NCI-H128 (cell line): ENCODE measurements around the gene FBXL7.

ENCODE experiments used
- DNase-seq: peaks from one replicate; lab custom pipeline; 2025; ENCODE audit not compliant: unreplicated experiment; lab: John Stamatoyannopoulos, UW

FBXL7 gene

DNA sequence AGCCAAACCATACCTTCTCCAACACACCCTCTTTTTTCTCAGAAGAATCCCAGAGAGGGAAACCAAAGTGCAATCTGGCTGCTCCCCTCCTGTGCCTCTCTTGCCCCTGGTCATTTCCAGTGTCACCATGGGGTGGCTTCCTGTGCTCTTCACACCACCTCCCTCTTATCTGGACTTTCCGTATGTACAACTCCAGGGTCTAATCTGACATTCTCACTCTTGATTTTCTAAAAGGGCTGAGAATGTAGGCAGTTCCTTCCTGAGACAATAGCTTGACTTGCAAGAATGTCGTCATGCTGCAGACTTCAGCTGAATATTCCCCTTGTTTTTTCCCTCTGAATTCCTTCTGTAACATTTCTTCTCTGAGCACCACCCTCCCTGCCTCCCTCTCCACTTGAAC lies 110.2 kb downstream of the FBXL7 start:
- no peak for DNase-seq

DNA sequence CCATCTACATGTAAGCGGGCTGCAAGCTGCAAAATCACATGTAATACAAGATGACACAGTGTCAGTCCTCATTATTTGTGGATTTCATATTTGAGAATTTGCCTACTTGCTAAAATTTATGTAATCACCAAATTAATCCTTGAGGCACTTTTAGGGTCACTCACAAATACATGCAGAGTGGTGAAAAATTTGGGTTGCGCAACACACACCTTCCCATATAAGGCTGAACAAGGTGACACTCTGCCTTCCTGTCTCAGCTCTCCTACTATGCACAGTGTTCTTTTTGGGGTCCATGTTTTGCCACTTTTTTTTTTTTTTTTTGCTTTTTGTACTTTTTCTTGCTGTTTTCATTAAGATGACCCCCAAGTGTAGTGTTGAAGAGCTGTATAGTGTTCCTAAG lies 111.0 kb downstream of the FBXL7 start:
- no peak for DNase-seq

DNA sequence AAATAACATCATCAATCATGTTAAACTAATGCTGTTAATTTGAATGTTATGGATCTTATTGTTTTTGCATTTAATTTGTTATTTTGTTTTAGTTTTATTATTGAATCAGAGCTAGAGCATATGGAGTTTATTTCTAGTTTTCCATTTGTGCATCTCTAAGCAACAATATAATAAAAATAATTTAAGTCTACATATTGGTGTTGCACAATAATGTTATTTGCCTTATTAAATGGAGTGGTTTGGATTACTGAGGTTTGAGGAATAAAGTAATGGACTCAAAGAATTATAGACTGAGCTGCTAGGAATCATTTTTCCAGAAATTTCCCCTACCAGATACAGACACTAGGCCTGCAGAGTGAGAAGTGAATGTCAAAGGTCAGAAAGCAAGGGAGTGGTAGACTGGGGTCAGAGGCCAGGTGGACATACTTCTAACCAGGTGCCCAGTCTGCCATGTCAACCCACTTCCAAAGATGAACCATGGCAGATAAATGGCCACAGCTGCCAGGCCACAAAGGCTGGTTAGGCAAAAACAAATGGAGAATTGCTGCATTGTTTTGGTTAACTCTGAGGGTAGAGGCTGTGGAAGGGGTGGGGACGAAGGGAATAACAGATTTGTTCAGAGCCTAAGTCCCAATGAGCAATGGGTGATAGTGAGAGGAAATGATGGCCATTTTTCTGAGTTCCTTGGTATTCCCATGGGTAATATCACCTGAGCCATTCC lies 113.1 kb downstream of the FBXL7 start:
- no peak for DNase-seq

DNA sequence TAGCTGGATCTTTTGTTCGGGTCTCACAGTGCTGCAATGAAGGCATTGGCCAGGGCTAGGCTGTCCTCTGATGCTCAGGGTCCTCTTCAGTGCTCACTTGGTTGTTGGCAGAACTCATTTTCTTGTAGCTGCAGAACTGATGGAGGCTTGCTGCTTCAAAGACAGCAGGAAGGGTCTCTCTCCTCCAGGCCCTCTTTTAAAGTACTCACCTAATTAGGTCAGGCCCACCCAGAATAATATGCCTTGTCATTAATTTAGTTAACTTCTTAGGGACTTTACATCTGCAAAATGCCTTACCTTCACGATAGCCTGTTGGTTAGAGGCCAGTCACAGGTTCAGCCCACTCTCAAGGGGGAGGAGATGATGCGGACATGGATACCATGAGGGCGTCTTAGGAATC lies 114.7 kb downstream of the FBXL7 start:
- DNase-seq: no peak

DNA sequence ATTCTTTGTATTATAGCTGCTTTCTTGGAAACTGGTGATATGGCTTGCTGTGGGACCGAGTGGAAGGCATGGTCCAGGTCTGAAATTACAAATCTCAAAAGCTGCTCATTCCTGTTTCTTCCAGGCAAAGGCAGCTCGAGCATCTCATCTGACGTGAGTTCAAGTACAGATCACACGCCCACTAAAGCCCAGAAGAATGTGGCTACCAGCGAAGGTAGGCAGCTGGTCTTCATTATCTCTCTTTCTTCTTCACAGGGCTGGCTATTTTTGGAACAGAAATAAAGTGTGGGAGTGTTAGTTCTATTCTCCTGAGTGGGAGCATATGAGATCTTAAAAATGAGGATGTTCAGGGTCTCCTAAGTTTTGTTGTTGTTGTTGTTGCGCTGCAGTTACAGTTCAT lies 115.9 kb downstream of the FBXL7 start:
- DNase-seq: no peak

DNA sequence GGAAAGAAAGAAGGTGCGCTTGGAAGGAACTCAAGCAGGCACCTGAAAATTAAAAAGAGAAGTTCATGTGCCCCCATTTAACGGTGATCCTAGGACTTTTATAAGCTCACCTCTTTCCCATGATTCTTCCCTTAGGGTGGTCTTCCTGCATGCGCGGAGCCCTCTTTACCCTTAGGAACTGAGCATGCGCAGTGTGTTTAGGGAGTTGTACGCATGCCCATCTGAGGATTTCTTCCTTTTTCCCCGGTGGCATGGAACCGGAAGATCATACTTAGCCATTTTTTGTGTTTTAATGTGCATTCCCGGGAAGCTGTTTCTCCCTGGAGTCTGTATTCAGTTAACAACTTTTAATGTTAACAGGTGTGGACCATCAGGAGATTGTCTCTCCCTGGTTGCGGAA lies 119.0 kb downstream of the FBXL7 start:
- no peak for DNase-seq

DNA sequence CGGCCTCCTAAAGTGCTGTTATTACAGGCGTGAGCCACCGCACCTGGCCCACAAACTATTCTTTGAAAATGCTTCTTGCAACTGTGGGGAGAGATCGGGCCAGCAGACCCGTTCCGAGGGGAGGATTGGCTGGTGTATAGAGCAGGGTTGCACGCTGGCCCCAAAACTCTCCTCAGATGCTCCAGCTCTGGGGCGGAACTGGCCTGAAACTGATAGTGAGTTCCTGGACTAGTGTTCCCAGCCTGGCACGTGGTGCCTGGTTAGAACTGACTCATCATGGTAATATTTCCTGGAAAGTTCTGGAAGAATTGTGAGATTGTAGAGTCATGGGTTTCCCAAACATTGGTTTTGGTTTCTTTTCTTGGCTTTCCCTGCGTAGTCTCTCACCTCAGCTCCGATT lies 120.5 kb downstream of the FBXL7 start:
- no peak for DNase-seq

DNA sequence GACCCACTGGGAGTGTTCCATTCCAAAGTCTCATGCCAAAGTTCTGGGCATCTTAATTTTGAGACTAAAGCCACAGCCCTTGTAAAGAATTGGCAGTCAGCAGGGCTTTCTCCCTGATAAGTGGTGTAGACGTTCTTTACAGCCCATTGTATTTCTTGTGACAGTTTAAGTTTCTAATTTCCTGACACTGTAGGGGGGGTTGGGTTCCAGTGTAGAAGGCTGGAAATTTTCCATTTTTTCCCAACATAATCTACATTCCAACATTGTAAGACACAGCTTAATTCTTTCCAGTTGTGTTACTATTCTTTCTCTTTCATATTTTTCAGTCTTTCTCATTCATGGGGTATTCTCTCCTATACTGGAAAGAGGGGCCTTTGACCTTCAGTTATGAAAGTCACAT lies 121.1 kb downstream of the FBXL7 start:
- DNase-seq: no peak

DNA sequence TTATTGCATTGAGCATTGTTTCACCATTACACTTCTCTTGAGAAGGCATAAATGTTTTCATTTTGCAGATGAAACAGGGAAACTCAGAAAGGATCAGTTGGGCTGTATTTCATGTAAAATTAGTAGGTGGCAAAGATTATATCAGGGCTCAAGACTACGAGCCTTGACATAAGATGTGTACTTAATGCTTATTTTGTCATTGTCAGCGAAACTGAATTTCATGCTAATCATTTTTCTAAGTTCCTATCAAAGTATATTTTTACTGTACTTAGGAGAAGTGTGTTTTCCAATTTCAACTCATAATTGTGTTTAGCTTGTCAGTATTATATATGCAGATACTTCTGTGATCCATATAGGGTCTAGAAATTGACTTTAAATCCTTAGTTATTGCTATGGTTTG lies 123.8 kb downstream of the FBXL7 start:
- DNase-seq: no peak

DNA sequence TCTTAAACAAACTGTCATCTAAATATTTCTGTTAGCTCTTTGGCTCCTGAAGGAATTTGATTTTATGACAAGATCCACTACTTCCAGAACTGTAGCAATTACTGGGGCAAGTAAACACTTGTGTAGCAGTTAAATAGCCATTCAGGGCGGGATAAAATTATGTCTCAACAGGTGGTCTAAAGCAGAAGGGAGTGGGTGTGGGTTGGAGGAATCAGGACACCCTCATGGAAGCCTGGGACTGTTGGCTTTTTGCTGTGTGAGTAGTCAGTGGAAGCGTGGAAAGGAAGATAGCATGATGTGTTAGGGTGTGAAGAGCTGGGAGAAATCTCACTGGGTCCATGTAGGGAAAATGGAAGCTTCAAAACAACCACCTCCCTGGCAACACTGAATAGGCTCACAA lies 127.1 kb downstream of the FBXL7 start:
- no peak for DNase-seq

DNA sequence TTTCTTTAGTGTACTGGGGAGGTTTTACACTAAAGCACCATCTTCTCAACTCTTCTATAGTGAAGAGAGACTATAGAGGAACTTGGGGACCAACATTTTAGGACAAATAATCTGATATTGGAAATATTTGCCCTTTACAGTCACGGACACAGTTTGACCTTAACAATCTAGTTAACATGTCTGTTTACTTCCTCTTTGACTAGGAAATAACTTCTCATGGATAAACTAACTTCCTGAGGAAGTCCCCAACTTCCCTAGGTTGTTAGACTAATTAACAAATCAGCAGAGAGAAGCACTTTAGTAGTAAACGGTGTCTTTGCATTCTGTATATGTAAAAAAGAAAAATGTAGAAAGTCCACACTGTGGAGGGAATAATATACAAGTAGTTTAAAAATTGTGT lies 127.7 kb downstream of the FBXL7 start:
- no peak for DNase-seq

DNA sequence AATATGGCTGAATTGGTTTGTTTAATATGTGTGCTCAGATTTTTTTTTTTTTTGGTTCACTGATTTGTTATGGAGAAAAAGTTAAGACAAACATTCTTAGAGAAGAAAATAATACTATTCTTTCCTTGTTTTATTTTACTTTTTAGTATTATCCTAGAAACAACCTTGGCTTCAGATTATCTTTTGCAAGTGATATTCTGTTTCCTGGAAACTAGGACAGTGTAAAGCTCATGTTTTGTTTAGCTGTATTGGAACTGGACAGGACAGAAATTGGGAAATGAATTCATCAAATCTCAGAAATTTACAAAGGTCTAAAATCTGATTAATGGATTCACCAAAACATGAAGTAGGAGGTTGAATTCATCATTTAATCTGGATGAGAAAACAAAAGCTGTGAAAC lies 130.5 kb downstream of the FBXL7 start:
- DNase-seq: no peak

DNA sequence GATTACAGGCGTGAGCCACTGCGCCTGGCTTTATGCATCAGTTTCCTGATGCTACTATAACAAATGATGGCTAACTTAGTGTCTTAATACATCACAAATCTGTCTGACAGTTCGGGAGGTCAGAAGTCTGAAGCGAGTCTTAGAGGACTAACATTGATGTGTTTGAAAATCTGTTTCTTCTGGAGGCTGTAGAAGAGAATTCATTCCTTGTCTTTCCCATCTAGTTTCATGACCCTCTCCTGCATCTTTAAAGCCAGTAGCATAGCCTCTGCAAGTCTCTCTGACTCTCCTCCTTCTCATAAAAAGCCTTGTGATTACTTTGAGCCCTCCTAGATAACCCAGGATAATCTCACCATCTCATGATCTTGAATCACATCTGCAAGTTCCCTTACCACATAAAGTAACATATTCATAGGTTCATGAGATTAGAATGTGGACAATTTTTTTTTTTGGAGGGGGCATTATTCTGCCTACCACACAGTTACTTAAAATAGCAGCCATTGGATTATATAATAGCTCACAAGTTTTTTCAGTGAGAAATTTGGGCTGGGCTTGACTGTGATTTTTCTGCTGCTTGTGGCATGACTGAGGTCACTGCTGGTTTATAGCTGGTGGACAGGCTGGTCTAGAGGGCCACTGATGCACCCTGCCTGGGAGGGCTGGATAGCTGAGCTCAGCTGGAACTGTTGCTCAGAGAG lies 134.8 kb downstream of the FBXL7 start:
- no peak for DNase-seq

DNA sequence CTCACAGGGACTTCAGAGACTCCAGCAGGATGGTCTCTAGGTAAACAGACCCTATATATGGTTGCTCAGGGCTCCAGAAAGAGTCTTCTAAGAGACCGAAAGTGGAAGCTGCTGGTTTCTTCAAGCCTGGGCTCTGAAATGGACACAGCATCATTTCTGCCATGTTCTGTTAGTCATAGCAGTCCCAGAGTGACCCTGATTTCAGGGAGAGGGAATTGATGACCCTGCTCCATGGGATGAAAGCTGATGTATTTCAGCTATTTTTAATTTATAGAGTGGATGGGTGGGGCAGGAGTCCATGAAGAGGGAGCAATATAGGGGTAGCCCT lies 135.3 kb downstream of the FBXL7 start:
- DNase-seq: no peak

DNA sequence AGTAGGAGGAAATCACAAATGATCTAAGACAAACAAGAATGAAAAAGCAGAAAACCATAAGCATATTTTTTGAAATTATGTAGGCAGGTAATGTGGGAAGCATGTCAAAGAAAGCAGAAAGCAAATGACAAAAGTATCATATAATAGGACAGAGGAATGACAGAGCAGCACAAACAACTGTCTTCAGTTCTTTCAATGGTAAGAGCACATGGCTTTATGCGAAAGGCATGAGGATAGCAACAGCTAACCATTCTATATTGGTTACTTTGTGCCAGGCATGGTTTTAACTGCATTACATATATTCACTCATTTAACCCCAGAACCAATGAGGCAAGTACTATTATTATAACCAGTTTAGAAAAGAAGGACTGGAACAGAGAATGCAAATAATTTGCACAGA lies 137.4 kb downstream of the FBXL7 start:
- DNase-seq: no peak

DNA sequence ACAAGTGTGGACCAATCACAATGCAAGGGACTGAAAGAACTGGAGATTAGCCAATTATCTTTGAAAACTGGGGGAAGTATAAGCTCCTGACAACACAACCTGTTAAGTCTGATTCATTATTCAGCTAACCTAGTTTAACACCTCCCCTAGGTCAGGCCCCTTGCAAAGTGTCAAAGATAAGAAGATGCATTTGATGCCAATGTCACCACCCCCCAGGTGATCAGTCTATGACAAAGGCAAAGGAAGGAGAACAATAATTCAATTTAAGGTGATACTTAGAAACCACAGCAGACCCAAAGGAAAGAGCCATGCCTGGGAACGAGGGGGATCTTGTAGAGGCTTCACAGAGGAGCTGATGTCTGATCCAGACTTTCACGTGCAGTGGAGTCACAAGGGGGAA lies 137.9 kb downstream of the FBXL7 start:
- DNase-seq: no peak

DNA sequence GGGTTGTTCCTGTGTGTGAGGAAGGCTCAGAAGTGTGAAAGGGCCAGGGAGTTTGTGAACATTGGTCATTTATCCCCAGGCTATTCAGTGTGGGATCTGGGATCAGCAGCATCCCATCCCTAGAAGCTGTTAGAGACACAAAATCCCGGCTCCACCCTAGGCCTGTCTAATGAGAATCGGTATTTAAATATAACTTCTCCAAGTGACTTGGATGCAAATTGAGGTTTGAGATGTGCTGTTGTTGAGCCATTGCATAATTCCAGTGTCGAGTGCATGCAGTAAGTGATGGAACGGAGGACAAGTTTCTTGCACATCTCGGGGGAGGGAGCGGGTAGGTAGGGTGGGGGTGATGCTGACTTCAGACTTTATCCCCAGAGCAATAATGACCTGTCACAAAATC lies 138.3 kb downstream of the FBXL7 start:
- no peak for DNase-seq

DNA sequence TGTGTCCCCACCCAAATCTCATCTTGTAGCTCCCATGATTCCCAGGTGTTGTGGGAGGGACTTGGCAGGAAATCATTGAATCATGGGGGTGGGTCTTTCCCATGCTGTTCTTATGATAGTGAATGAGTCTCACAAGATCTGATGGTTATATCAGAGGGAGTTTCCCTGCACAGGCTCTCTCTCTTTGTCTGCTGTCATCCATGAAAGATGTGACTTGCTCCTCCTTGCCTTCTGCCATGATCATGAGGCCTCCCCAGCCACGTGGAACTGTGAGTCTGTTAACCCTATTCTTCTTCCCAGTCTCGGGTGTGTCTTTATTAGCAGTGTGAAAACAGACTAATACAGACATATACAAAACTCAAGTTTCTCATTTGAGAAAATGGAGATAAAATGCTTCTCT lies 139.3 kb downstream of the FBXL7 start:
- DNase-seq: no peak

DNA sequence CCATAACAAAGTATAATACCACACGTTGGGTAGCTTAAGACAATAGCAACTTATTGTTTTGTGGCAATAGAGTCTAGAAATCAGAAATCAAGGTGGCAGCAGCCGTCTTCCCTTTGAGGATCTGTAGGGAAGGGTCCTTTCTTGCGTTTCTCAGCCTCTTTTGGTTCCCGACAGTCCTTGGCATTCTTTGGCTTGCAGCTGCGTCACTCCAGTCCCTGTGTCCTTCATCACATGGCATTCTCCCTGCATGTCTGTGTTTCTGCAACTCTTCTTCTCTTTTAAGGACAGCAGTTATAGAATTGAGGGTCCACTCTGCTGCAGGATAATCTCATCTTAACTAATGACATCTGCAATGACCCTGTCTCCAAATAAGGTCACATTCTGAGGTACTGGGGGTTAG lies 140.1 kb downstream of the FBXL7 start:
- DNase-seq: no peak

DNA sequence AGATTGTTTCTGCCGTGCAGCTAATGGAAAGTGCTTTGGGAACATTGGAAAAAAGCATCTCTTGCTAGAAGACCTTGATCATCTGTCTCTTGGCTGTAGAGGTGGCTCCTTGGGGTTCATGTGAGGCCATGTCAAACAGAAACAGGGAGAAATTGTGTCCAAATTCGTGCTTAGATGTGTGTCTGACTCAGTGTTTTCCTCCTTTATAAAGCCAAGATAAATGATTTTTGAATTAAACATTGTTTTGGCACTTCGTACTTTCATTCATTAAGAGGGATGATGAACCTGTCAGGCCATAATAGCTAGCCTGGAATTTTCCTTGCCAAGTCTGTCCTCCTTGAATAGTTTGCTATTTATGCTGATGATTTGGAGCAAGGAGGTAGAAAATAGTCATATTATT lies 143.8 kb downstream of the FBXL7 start:
- DNase-seq: no peak

DNA sequence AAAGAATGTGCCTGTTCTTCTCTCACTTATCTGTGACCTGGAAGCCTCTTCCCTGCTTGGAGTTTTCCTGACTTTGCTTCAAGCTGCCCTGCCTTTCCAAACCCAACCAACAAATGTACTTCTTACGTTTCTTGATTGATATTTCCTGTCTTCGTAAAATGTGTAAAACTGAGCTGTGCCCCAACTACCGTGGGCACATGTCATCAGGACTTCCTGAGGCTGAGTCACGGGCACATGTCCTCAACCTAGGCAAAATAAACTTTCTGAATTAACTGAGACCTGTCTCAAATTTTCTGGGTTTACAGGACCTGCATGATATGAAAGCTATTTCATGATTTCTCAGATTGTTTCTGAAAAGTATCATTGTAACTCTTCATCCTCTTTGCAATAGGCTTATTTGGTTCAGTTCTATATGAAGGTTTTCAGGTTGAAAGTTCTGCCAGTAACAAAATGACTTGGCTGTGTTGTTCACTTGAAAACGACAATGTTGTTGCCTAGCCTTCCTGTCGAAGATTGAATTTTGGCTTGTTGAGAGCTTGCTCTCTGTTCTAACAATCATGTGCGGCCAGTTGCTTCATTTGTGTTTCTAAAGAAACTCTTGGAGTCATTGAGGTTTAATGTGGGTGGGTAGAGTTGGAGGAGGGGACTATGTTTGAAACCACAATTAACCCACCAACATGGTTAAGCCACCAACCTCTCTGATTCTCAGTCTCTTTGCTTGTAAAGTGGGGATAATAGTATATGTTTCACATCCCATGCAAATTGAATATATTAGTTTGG lies 145.6 kb downstream of the FBXL7 start:
- no peak for DNase-seq

DNA sequence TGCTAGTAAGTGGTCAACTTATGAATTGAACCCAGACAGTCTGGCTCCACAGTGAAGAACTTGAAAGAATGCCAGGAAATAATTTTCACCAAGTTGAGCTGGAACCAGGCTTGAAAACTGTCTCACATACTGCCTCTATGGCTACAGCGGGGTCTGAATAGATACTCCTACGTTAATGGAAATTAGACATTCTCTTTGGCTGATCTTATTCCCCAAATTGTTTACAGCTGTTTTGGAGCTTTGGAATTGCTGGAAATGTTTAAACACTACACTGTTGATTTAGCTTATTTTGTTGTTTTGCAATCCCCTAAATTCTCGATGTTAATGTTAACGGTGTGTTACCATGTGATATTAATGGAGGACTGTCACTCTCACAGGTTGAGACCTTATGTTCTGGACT lies 146.4 kb downstream of the FBXL7 start:
- DNase-seq: no peak
